ENCODE measurements around the gene ETS2.

ETS2 gene

GRCh38 chr21:38794978-38795377, 10.8 kb upstream of the ETS2 start:
- Histone ChIP-seq H3K4me2 (ENCODE audit: low read depth, low read length, poor library complexity, severe bottlenecking) (no peak overlapping the region), H2AFZ (ENCODE audit: low read depth, low read length, severe bottlenecking) (no peak overlapping the region), H3K9me3 (ENCODE audit: insufficient read depth, low read length) (no peaks in the 10 kb centered on the region), H3K36me3 (ENCODE audit: low read length) (no peaks in the 10 kb centered on the region), H3K9me2 (replicated peaks; ENCODE audit: insufficient read depth, low read length) (no peaks in the 10 kb centered on the region), H3K27me3 (ENCODE audit: low read length) (no peaks in the 10 kb centered on the region), H3K9ac (ENCODE audit: low read length) (no peak overlapping the region), H3K27ac (ENCODE audit: low read depth, low read length) (no peak overlapping the region), H3K4me3 (ENCODE audit: insufficient read depth, low read length, poor library complexity, severe bottlenecking) (no peak overlapping the region), H3F3A (ENCODE audit: insufficient read depth) (no peaks in the 10 kb centered on the region), H4K20me1 (ENCODE audit: low read depth, low read length) (no peaks in the 10 kb centered on the region), H3K79me2 (ENCODE audit: insufficient read depth, low read length) (no peaks in the 10 kb centered on the region)
- no peak for TF ChIP-seq EZH2phosphoT487 (conservative IDR thresholded peaks at IDR 0.05; ENCODE audit: low read length)
- no peak for TF ChIP-seq CTCF (IDR thresholded peaks at IDR 0.05; ENCODE audit: insufficient read depth, low read length, poor library complexity, severe bottlenecking)

GRCh38 chr21:38795475-38795874, 10.3 kb upstream of the ETS2 start:
- no peak overlapping the region for H3K4me2 ChIP-seq (ENCODE audit: low read depth, low read length, poor library complexity, severe bottlenecking)
- no peaks in the 10 kb centered on the region for H3F3A ChIP-seq (ENCODE audit: insufficient read depth)

GRCh38 chr21:38796424-38796823, 9.3 kb upstream of the ETS2 start:
- no peaks in the 10 kb centered on the region for H3K79me2 ChIP-seq (ENCODE audit: insufficient read depth, low read length)
- H4K20me1 ChIP-seq (ENCODE audit: low read depth, low read length) = no peaks in the 10 kb centered on the region
- H3K36me3 ChIP-seq (ENCODE audit: low read length) = no peaks in the 10 kb centered on the region
- no peaks in the 10 kb centered on the region for H3K9me3 ChIP-seq (ENCODE audit: insufficient read depth, low read length)
- H3K9ac ChIP-seq (ENCODE audit: low read length) = no peak overlapping the region
- H3K27ac ChIP-seq (ENCODE audit: low read depth, low read length) = no peak overlapping the region
- TF ChIP-seq CTCF (IDR thresholded peaks at IDR 0.05; ENCODE audit: insufficient read depth, low read length, poor library complexity, severe bottlenecking) = no peak
- no peak for TF ChIP-seq EZH2phosphoT487 (conservative IDR thresholded peaks at IDR 0.05; ENCODE audit: low read length)
- H2AFZ ChIP-seq (ENCODE audit: low read depth, low read length, severe bottlenecking) = no peak overlapping the region
- no peaks in the 10 kb centered on the region for H3K27me3 ChIP-seq (ENCODE audit: low read length)
- no peaks in the 10 kb centered on the region for H3F3A ChIP-seq (ENCODE audit: insufficient read depth)
- no peak overlapping the region for H3K4me2 ChIP-seq (ENCODE audit: low read depth, low read length, poor library complexity, severe bottlenecking)
- H3K4me3 ChIP-seq (ENCODE audit: insufficient read depth, low read length, poor library complexity, severe bottlenecking) = no peak overlapping the region
- H3K9me2 ChIP-seq (replicated peaks; ENCODE audit: insufficient read depth, low read length) = no peaks in the 10 kb centered on the region

More at GRCh38 chr21:38795475-38795874, 10.3 kb upstream of the ETS2 start:
- Histone ChIP-seq H3K27me3 (ENCODE audit: low read length) (no peaks in the 10 kb centered on the region), H3K9me2 (replicated peaks; ENCODE audit: insufficient read depth, low read length) (no peaks in the 10 kb centered on the region), H3K27ac (ENCODE audit: low read depth, low read length) (no peak overlapping the region), H3K9ac (ENCODE audit: low read length) (no peak overlapping the region), H3K4me3 (ENCODE audit: insufficient read depth, low read length, poor library complexity, severe bottlenecking) (no peak overlapping the region), H3K79me2 (ENCODE audit: insufficient read depth, low read length) (no peaks in the 10 kb centered on the region), H2AFZ (ENCODE audit: low read depth, low read length, severe bottlenecking) (no peak overlapping the region), H3K9me3 (ENCODE audit: insufficient read depth, low read length) (no peaks in the 10 kb centered on the region), H3K36me3 (ENCODE audit: low read length) (no peaks in the 10 kb centered on the region), H4K20me1 (ENCODE audit: low read depth, low read length) (no peaks in the 10 kb centered on the region)
- TF ChIP-seq CTCF (IDR thresholded peaks at IDR 0.05; ENCODE audit: insufficient read depth, low read length, poor library complexity, severe bottlenecking) (no peak), EZH2phosphoT487 (conservative IDR thresholded peaks at IDR 0.05; ENCODE audit: low read length) (no peak)
